Ascending aorta (tissue), 2 donors: Measurements from ENCODE around the gene ZMAT5. TPM values are rescaled to one million over a fixed set of nuclear protein-coding genes. Genes with fewer than 3 reads are reported as not detected.

ENCODE experiments used
- DNase-seq, 2 donors: peaks; one replicate each; pipeline ENCODE4 v3.0.0-alpha.2; 2019; ENCODE audit warnings: low spot score in 2 of 2
- H3K27ac ChIP-seq, 2 donors: fragments of 200-600 bp; sonication (generic); one replicate each; pipeline ENCODE4 v1.5.1; 2016 to 2017; ENCODE audit warnings: mild to moderate bottlenecking in 1 of 2
- H3K27me3 ChIP-seq: fragments of 200-600 bp; sonication (generic); one replicate; pipeline ENCODE4 v1.5.1; 2017
- H3K36me3 ChIP-seq, 2 donors: fragments of 200-600 bp; sonication (generic); one replicate each; pipeline ENCODE4 v1.5.1; 2016
- H3K4me1 ChIP-seq, 2 donors: fragments of 200-600 bp; sonication (generic); one replicate each; pipeline ENCODE4 v1.5.1; 2016 to 2017; ENCODE audit warnings: mild to moderate bottlenecking in 1 of 2
- H3K4me3 ChIP-seq, 2 donors: fragments of 200-600 bp; sonication (generic); one replicate each; pipeline ENCODE4 v1.5.1; 2016 to 2017; ENCODE audit warnings: mild to moderate bottlenecking in 1 of 2
- H3K9me3 ChIP-seq, 2 donors: fragments of 200-600 bp; sonication (generic); one replicate each; pipeline ENCODE4 v1.5.1; 2016
- CTCF ChIP-seq, 3 experiments: fragments of 200-600 bp in 2 of 3; fragments of 450-650 bp in 1 of 3; sonication (generic) in 2 of 3; IDR thresholded peaks; one replicate each; pipeline ENCODE4 v1.5.1; 2016 to 2019; ENCODE audit warnings: antibody characterized with exemption in 3 of 3, mild to moderate bottlenecking in 1 of 3, moderate library complexity in 1 of 3
- intact Hi-C: fragments of 100-400 bp; cut with DNase I; formaldehyde crosslinking; loops from one replicate; pipeline ENCODE4 v1.15.1; 2023
- total RNA-seq: library from RNA; depleted of rRNA; stranded (reverse); fragments of >200 nt; gene quantifications from one replicate; pipeline ENCODE4 v1.1.0, GENCODE V29; 2016

ZMAT5 gene
- total RNA-seq, 1 donor from 2014 or later: 59.3 TPM

GRCh38 chr22:29780748-29781676 is 14.2 kb upstream of the ZMAT5 start:
- no peak for DNase-seq
- no peak overlapping the region for H3K4me3 ChIP-seq
- H3K27me3 ChIP-seq: no peaks in the 10 kb centered on the region
- TF ChIP-seq CTCF (IDR thresholded peaks at IDR 0.05): no peak
- no peaks in the 10 kb centered on the region for H3K9me3 ChIP-seq
- H3K36me3 ChIP-seq: no peaks in the 10 kb centered on the region
- peak overlapping the region; percentile 31 to 44 for H3K27ac ChIP-seq
- intact Hi-C loops: no loop called here
- peaks cover 3 to 6% of the 10 kb centered on the region in 2 donors for H3K4me1 ChIP-seq

GRCh38 chr22:29780220-29780619 is 13.4 kb upstream of the ZMAT5 start:
- no peak for TF ChIP-seq CTCF (IDR thresholded peaks at IDR 0.05)
- H3K27me3 ChIP-seq: no peaks in the 10 kb centered on the region
- intact Hi-C loops: no loop called here
- no peak for DNase-seq
- H3K4me1 ChIP-seq: peaks cover 3 to 6% of the 10 kb centered on the region in 2 donors
- no peaks in the 10 kb centered on the region for H3K9me3 ChIP-seq
- H3K36me3 ChIP-seq: no peaks in the 10 kb centered on the region
- no peak overlapping the region for H3K27ac ChIP-seq
- no peak overlapping the region for H3K4me3 ChIP-seq

- no peak for TF ChIP-seq CTCF (IDR thresholded peaks at IDR 0.05)
- Histone ChIP-seq H3K27me3 (no peaks in the 10 kb centered on the region), H3K27ac (no peak overlapping the region), H3K4me1 (peaks cover 0 to 8% of the 10 kb centered on the region in 2 donors), H3K4me3 (no peak overlapping the region), H3K9me3 (no peaks in the 10 kb centered on the region), H3K36me3 (peaks cover 14 to 27% of the 10 kb centered on the region in 2 donors)
- no peak for DNase-seq
- intact Hi-C loops: no loop called here
Measured at GRCh38 chr22:29773233-29773632, 6.4 kb upstream of the ZMAT5 start.

- H3K27ac ChIP-seq: no peak overlapping the region
- H3K4me3 ChIP-seq: no peak overlapping the region
- intact Hi-C loops: no loop called here
- peaks cover 14 to 27% of the 10 kb centered on the region in 2 donors for H3K36me3 ChIP-seq
- no peaks in the 10 kb centered on the region for H3K9me3 ChIP-seq
- H3K27me3 ChIP-seq: no peaks in the 10 kb centered on the region
- peak in 1 of 3 experiments; percentile 17 for TF ChIP-seq CTCF (IDR thresholded peaks at IDR 0.05)
- H3K4me1 ChIP-seq: peaks cover 3 to 11% of the 10 kb centered on the region in 2 donors
- DNase-seq: no peak
Measured at GRCh38 chr22:29772170-29772641, 5.4 kb upstream of the ZMAT5 start.

GRCh38 chr22:29769723-29770321 is 3.0 kb upstream of the ZMAT5 start:
- H3K27ac ChIP-seq: no peak overlapping the region
- no peaks in the 10 kb centered on the region for H3K27me3 ChIP-seq
- peaks cover 9 to 17% of the 10 kb centered on the region in 2 donors for H3K4me1 ChIP-seq
- no peak overlapping the region for H3K4me3 ChIP-seq
- H3K9me3 ChIP-seq: no peaks in the 10 kb centered on the region
- no peak for TF ChIP-seq CTCF (IDR thresholded peaks at IDR 0.05)
- DNase-seq: no peak
- H3K36me3 ChIP-seq: peaks cover 14 to 27% of the 10 kb centered on the region in 2 donors
- intact Hi-C loops: no loop called here
